HG03378 (cell line): Measurements from ENCODE around the gene TMEM170A.

Source experiments
- ATAC-seq: cut with Tn5 transposase; IDR thresholded peaks from one replicate; pipeline ENCODE4 v1.9.1; 2021; ENCODE audit warnings: mild to moderate bottlenecking, moderate library complexity; ENCODE audit not compliant: unreplicated experiment

TMEM170A gene

DNA sequence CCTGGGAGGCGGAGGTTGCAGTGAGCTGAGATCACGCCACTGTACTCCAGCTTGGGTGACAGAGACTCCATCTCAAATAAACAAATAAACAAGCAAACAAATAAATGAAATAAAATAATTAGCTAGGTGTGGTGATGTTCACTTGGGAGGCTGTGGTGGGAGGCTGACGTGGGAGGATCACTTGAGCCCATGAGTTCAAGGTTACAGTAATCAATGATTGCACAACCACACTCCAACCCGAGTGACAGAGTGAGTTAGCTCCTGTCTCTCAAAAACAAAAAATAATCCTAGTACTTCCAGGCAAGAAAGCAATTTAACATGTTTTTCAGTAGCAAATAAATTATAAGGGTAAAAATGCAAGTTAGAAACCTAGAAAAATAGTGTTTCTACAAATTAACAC lies 57.5 kb downstream of the TMEM170A start:
- ATAC-seq = no peak

DNA sequence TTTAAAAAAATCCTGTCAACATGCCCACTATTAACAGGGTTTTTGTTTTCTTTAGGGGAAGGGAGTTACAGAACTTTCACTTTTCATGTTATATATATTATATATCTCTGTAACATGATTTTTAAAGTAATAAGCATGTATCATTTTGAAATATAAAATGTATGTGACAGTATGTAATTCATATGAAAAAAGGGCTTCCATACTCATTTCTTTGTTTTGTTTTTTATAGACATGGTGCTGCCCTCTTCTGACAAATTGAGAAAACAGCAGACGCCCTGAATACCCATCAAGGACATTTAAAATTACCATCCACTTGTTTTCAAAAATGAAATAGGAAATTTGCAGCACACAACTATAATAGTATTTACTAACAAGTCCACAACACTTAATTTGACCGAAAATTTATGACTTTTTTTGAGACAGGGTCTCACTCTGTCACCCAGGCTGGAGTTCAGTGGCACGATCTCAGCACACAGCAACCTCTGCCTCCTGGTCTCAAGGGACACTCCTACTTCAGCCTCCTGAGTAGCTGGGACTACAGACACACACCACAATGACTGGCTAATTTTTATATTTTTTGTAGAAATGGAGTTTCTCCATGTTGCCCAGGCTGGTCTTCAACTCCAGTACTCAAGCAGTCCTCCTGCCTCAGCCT lies 61.5 kb downstream of the TMEM170A start:
- ATAC-seq = no peak

DNA sequence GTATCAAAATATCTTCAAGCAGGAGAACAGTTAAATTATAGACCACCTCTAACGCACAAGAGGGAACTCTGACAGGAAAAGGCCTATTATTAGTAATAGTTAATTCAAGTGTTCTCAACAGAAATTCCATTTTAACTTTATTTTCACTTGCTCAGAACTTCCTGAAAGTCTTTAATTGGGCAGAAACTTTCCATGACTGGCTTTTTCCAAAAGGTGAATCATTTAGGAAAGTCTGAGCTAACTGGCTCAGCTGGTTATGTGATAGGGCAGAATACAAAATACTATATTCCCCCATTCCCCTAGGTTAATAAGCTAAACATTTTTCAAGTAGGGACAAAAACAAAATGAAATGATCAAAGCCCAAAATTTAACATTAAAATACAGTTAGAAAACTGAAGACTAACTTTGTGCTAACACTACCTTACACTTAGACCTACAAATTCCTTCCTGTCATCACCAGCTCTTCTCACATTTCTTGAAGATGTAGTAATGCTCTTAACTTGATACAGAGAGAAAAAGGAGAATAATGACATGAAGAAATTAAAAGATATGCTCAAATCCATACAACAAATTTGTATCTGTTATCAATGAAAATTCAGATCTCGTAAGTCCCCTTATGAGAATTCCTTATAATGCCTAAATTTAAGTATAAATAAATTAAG lies 62.2 kb downstream of the TMEM170A start:
- no peak for ATAC-seq

DNA sequence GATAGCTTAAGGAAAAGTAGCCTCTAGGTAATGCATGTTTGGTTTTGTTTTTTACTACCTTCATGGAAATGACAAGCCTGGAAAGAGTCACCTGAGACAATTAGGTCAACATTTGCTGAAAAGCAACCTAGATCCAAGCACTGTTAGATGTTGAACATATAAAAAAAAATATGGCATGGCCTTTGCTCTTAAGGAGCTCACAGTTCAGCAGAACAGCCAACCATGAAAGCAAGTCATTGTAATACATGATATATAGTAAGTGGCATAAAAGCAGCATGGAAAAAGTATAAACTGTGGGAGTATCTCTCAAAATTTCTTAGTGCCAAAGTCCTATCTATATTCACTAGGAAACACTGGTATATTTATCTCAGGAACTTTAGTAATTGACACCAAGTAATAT lies 62.8 kb downstream of the TMEM170A start:
- ATAC-seq = no peak

DNA sequence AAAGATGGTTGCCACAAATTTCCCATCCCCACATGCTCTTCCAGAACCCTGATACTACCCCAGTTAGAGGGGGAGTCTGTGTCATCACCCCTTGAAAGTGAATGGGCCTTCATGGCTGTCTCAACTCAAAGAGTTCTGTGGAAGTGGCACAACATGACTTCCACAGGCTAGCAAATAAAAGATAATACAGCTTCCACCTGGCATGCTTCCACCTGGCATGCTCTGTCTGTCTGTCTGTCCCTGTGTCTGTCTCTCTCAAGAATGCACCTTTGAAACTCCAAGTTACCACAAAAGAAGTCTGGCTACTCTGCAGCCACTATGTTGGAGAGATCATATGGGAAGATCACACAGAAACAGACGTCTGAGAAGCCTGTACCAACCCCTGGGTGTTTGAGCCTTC lies 66.2 kb downstream of the TMEM170A start:
- no peak for ATAC-seq

DNA sequence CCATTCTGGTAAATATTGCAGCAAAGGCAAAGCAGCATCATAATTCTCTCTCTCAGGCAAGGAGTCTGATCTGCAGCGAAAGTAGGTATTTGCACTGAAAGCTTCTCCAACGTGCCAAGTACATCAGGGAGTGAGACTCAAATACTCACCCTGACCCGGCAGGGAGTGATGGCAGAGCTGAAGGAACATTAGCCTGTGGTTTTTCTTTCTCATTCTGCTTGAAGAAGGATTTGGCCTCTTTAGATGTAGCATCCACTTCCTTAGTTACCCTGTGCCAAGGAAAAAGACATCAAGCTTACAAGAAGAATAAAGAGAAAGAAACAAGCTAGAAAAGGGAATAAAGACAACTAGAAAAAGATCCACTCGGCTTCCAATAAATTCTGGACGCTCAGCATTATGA lies 69.5 kb downstream of the TMEM170A start:
- no peak for ATAC-seq
